Measurements from ENCODE around the gene KLHL5. TPM values are rescaled to one million over a fixed set of nuclear protein-coding genes. Genes with fewer than 3 reads are reported as not detected.
"Not testable (repeated sequence)": the region's sequence is repeated elsewhere in the genome, so short reads cannot be mapped to it uniquely, and the experiment has no call there.

Gene KLHL5
- total RNA-seq, 2 experiments from 2014 or later: 36.6 to 36.7 TPM

DNA sequence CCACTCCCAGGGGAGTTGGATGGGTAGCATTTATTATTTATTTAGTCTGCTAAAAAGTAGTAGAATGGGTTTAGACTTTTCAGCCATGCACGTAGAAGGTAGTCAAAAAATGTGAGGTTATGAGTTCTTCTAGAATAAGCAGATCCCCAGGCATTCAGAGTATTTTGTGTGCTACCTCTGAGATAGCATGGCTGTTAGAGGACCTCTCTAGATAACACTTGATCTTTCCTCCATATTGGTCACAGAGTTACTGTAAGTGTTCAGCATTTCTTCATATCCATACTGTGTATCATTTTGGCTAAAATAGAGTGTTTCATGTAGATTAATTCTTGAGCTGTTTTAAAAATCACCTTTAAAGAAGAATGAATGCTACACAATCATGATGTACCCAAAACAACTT is 58.4 kb downstream of the KLHL5 start:
- no peak overlapping the region for H3K27ac Mint-ChIP-seq

DNA sequence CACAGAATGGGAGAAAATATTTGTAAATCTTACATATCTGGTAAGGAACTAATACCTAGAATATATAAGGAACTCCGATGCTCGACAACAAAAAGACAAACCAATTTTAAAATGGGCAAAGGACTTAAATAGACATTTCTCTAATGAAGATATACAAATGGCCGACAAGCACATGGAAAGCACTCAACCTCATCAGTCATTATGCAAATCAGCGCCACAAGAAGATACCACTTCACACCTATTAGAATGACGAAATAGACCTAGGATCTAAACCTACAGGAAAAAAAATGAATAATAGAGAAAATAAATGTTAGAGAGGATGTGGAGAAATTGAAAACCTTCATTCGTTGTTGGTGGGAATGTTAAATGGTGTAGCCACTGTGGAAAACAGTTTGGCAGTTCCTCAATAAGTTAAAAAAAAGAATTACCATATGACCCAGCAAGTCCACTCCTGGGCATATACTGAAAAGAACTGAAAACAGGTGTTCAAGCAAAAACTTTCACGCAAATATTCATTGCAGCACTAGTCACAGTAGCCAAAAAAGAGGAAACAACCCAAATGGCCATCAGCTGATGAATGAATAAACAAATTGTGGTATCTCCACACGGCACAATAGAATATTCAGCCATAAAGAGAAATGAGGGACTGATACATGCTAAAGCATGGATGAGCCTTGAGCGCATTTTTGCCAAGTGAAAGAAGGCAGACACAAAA is 63.0 kb downstream of the KLHL5 start:
- Mint-ChIP-seq H3K27me3 (no peaks in the 10 kb centered on the region), H3K36me3 (ENCODE audit: low read depth) (peaks cover 43% of the 10 kb centered on the region)

More for the DNA sequence above, 58.4 kb downstream of the KLHL5 start:
- ChIA-PET CTCF (no interaction called here), POLR2A (no interaction called here)
- Mint-ChIP-seq H3K9me3 (peaks cover 9% of the 10 kb centered on the region), H3K27me3 (no peaks in the 10 kb centered on the region), H3K4me1 (peaks cover 23% of the 10 kb centered on the region), H3K4me3 (no peak overlapping the region), H3K36me3 (ENCODE audit: low read depth) (peaks cover 70% of the 10 kb centered on the region)
- no peak for DNase-seq

DNA sequence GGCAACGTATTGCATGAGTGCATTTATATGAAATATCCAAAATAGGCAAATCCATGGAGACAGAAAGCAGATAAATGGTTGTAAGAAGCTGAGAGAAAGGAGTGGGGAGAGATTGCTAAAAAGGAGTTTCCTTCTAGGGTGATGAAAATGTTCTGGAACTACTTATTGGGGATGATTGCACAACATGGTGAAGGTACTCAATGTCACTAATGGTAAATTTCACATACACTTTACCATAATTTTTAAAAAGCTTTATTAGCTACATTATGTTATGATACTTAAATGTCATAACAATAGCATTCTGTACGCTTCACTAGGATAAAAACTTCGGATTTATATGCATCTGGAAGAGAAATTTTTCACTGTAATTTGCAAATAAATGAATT is 63.6 kb downstream of the KLHL5 start:
- CTCF ChIA-PET: interaction anchor here (1.4 kb wide), 1 partner anchor 9 kb away, joined by 3 read pairs; no protein-coding TSS in a partner anchor
- H3K27ac Mint-ChIP-seq: no peak overlapping the region
- no peaks in the 10 kb centered on the region for H3K27me3 Mint-ChIP-seq
- POLR2A ChIA-PET: interaction anchor here (0.6 kb wide), 1 partner anchor 271 kb away, joined by 3 read pairs; no protein-coding TSS in a partner anchor
- DNase-seq: no peak
- peaks cover 2% of the 10 kb centered on the region for H3K9me3 Mint-ChIP-seq
- H3K4me3 Mint-ChIP-seq: no peak overlapping the region
- H3K4me1 Mint-ChIP-seq: no peaks in the 10 kb centered on the region
- H3K36me3 Mint-ChIP-seq (ENCODE audit: low read depth): peaks cover 37% of the 10 kb centered on the region

More for the DNA sequence above, 63.0 kb downstream of the KLHL5 start:
- H3K4me3 Mint-ChIP-seq: no peak overlapping the region
- ChIA-PET POLR2A (interaction anchor here (0.6 kb wide), 1 partner anchor 272 kb away, joined by 3 read pairs; no protein-coding TSS in a partner anchor), CTCF (interaction anchor here (1.2 kb wide), 1 partner anchor 10 kb away, joined by 3 read pairs; no protein-coding TSS in a partner anchor)
- no peaks in the 10 kb centered on the region for H3K4me1 Mint-ChIP-seq
- DNase-seq: no peak
- peaks cover 2% of the 10 kb centered on the region for H3K9me3 Mint-ChIP-seq
- no peak overlapping the region for H3K27ac Mint-ChIP-seq

DNA sequence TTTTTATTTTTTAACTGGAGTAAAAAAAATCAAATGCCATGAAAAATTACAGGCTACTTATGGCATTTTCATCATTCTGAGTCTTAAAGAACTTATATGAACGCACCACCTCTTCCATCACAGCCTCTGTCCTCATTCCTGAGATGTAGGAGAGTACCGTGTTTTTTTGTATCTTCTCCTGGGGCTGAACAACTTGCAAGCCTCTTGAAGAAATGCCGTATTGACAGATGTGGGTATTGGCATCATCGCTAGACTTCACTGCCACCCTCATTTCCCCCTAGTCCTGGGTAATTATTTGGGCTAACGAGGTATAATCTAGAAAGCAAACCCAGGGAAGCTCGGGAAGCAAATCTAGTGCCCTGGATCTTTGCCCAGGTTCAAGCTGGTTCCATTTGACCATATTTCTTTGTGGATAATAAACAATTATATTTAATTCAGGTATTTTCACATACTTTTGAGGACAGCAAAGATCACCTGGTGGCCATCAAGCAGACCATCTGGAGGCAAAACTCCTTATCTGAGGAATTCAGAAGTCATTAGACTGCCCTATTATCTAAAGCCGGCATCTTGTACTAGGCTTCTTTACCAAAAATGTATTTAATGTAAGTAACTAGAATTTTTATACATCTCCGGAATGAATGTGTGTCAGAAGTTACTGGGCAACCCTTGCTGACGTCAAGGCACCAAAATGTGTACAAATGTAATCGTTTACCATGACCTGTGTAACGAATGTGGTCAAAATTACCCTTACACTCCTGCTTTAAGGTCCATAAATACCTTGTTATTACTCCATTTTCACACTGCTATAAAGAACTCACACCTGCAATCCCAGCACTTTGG is 64.4 kb downstream of the KLHL5 start:
- H3K4me3 Mint-ChIP-seq: no peak overlapping the region
- ChIA-PET POLR2A (no interaction called here), CTCF (interaction anchor here (1.4 kb wide), 1 partner anchor 9 kb away, joined by 3 read pairs; no protein-coding TSS in a partner anchor)
- H3K27me3 Mint-ChIP-seq: no peaks in the 10 kb centered on the region
- no peak overlapping the region for H3K27ac Mint-ChIP-seq
- peaks cover 31% of the 10 kb centered on the region for H3K36me3 Mint-ChIP-seq (ENCODE audit: low read depth)
- H3K4me1 Mint-ChIP-seq: no peaks in the 10 kb centered on the region
- no peak for DNase-seq
- H3K9me3 Mint-ChIP-seq: peaks cover 2% of the 10 kb centered on the region

DNA sequence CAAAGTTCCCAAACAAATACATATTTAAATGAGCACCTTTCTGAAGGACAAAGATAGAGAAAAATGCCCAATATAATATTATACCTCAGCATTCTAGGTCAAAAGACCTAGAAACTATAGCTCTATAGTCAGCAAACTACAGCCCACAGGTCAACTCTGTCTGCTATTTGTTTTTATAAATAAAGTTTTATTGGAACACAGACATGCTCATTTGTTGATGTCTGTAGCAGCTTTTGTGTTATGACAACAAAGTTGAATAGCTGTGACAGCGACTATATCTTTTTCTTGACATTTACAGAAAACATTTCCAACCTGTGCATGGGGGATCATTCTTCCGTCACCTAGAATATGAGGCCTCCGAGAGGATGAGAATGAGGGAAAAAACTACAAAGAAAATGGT is 71.6 kb downstream of the KLHL5 start:
- no peak for DNase-seq
- H3K9me3 Mint-ChIP-seq: no peaks in the 10 kb centered on the region
- H3K27me3 Mint-ChIP-seq: no peaks in the 10 kb centered on the region
- ChIA-PET CTCF (interaction anchor here (0.6 to 6.4 kb wide), 14 partner anchors 14 to 865 kb away, joined by 3 to 113 read pairs (median 10); no protein-coding TSS in a partner anchor), POLR2A (interaction anchor here (1.0 kb wide), 1 partner anchor 231 kb away, joined by 4 read pairs; no protein-coding TSS in a partner anchor)
- peaks cover 9% of the 10 kb centered on the region for H3K36me3 Mint-ChIP-seq (ENCODE audit: low read depth)
- H3K4me3 Mint-ChIP-seq: no peak overlapping the region
- no peak overlapping the region for H3K27ac Mint-ChIP-seq
- H3K4me1 Mint-ChIP-seq: peaks cover 15% of the 10 kb centered on the region

DNA sequence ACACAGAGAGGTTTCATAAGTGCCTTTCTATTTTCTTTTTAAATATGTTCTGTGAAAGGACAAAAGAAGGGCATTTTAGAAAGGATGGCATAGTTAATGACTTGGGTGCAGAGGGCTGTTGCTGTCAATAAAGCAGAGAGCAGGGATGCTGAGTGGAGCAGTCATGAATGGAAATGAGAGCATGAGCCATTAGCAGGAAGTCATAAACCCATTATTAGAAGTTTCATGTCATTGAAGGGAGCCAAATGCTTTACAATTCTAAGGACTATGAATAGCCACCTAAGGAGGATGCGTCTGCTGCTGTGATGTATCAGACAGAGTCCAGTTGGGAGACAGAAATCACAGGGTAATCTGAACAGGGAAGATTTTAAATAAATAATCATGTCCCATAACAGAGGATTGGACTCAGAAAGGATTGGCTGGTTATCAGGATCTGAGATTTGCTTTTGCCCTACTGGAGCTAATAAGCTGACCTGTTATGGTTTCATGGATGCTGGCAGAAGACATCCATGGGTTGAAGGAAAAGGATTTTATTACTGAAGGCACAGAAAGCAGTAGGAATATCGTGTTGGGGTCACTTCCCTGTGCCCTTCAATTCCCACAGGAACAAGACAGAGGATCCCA is 72.8 kb downstream of the KLHL5 start:
- no peak overlapping the region for H3K27ac Mint-ChIP-seq
- no peak for DNase-seq
- no peaks in the 10 kb centered on the region for H3K9me3 Mint-ChIP-seq
- no peaks in the 10 kb centered on the region for H3K27me3 Mint-ChIP-seq
- ChIA-PET POLR2A (interaction anchor here (0.6 to 1.0 kb wide), 2 partner anchors 232 to 279 kb away, joined by 3 to 4 read pairs; no protein-coding TSS in a partner anchor), CTCF (interaction anchor here (0.6 to 6.4 kb wide), 39 partner anchors 9 to 375 kb away, joined by 3 to 113 read pairs (median 4); no protein-coding TSS in a partner anchor)
- peaks cover 15% of the 10 kb centered on the region for H3K4me1 Mint-ChIP-seq
- H3K4me3 Mint-ChIP-seq: no peak overlapping the region
- H3K36me3 Mint-ChIP-seq (ENCODE audit: low read depth): peaks cover 4% of the 10 kb centered on the region

DNA sequence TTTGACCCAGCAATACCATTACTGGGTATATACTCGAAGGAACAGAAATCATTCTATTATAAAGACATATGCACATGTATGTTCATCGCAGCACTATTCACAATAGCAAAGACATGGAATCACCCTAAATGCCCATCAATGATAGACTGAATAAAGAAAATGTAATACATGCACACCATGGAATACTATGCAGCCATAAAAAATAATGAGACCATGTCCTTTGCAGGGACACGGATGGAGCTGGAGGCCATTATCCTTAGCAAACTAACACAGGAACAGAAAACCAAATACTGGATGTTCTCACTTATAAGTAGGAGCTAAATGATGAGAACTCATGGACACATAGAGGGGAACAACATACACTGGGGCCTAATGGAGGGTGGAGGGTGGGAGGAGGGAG is 76.2 kb downstream of the KLHL5 start:
- CTCF ChIA-PET: interaction anchor here (1.0 to 2.0 kb wide), 3 partner anchors 34 to 236 kb away, joined by 3 to 8 read pairs (median 3); no protein-coding TSS in a partner anchor
- H3K27ac Mint-ChIP-seq; H3K4me3 Mint-ChIP-seq; POLR2A ChIA-PET; H3K9me3 Mint-ChIP-seq; H3K27me3 Mint-ChIP-seq; H3K36me3 Mint-ChIP-seq (ENCODE audit: low read depth); DNase-seq: not testable (repeated sequence)
- peaks cover 15% of the 10 kb centered on the region for H3K4me1 Mint-ChIP-seq

DNA sequence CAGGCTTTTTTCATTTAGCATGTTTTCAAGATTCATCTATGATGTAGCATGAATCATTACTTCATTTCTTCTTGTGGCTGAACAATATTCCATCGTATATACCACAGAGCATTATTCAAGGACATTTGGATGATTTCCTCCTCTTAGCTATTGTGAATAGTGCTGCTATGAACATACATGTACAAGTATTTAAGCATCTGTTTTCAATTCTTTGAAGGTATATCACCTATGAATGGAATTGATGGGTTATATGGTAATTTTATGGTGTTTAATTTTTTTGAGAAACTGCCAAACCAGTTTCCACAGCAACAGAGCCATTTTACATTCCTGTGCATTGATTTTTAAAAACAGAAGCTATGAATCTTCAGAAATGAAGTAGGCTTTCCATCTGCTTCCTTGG is 84.2 kb downstream of the KLHL5 start:
- Mint-ChIP-seq H3K4me3 (no peak overlapping the region), H3K4me1 (peaks cover 4% of the 10 kb centered on the region), H3K36me3 (ENCODE audit: low read depth) (no peaks in the 10 kb centered on the region), H3K9me3 (no peaks in the 10 kb centered on the region), H3K27me3 (no peaks in the 10 kb centered on the region), H3K27ac (no peak overlapping the region)
- DNase-seq: no peak
- ChIA-PET CTCF (interaction anchor here (0.7 to 2.0 kb wide), 3 partner anchors 11 to 243 kb away, joined by 3 to 5 read pairs (median 4); no protein-coding TSS in a partner anchor), POLR2A (no interaction called here)

DNA sequence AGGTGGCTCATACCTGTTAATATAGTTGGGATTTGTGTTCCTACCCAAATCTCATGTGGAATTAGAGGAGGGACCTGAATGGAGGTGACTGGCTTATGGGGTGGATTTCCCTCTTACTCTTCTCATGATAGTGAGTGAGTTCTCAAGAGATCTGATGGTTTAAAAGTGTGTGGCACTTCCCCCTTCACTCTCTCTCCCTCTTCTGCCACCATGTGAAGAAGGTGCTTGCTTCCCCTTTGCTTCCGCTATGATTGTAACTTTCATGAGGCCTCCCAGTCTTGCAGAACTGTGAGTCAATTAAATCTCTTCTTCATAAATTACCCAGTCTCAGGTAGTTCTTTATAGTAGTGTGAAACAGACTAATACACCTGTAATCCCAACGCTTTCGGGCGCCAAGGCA is 92.0 kb downstream of the KLHL5 start:
- Mint-ChIP-seq H3K4me3 (no peak overlapping the region), H3K27me3 (no peaks in the 10 kb centered on the region), H3K9me3 (no peaks in the 10 kb centered on the region), H3K36me3 (ENCODE audit: low read depth) (no peaks in the 10 kb centered on the region), H3K4me1 (peaks cover 4% of the 10 kb centered on the region), H3K27ac (no peak overlapping the region)
- ChIA-PET POLR2A (no interaction called here), CTCF (no interaction called here)
- DNase-seq: no peak

DNA sequence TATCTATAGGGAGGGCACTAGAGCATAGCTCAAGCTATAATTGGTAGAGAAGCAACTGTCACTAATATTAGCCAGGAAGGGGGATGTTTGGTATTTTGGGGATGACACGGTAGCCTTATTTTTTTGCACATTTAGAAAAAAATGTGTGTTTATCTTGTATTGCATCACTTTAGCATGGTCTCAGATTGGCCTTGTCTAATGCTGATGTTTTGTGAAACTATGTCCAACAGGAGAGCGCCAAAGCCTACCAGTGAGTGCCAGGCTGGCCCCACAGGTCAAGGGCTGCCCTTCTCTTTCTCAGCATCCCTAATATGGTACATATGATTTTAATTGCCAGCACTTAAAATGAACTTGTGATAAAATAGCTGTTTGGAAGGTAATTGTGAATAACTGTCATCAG is 95.5 kb downstream of the KLHL5 start:
- Mint-ChIP-seq H3K27ac (no peak overlapping the region), H3K4me3 (no peak overlapping the region), H3K27me3 (no peaks in the 10 kb centered on the region), H3K9me3 (no peaks in the 10 kb centered on the region), H3K4me1 (no peaks in the 10 kb centered on the region), H3K36me3 (ENCODE audit: low read depth) (no peaks in the 10 kb centered on the region)
- ChIA-PET CTCF (interaction anchor here (0.9 kb wide), 1 partner anchor 314 kb away, joined by 3 read pairs; no protein-coding TSS in a partner anchor), POLR2A (no interaction called here)
- no peak for DNase-seq

DNA sequence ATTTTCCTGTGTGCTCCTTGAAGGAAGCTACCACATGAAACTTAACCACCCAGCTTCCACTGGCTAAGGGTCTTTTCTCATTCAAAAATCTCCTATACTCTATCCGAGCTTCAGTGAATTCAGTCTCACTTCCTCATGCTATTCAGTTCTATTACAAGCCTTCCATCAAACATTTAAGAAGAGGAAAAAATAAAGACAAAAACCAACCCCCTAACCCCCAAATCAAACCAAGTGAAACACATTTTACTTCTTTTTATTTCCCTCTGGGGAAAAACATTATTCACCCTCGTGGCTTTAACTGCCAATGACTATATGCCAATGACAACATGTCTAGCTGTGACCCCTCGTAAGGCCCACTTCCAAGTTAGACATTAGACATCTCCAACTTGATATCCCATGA is 104.1 kb downstream of the KLHL5 start:
- Mint-ChIP-seq H3K27ac (no peak overlapping the region), H3K36me3 (ENCODE audit: low read depth) (no peaks in the 10 kb centered on the region), H3K4me1 (peaks cover 2% of the 10 kb centered on the region), H3K4me3 (no peak overlapping the region), H3K27me3 (peaks cover 6% of the 10 kb centered on the region), H3K9me3 (peaks cover 5% of the 10 kb centered on the region)
- CTCF ChIA-PET: no interaction called here
- POLR2A ChIA-PET: no interaction called here
- DNase-seq: no peak

DNA sequence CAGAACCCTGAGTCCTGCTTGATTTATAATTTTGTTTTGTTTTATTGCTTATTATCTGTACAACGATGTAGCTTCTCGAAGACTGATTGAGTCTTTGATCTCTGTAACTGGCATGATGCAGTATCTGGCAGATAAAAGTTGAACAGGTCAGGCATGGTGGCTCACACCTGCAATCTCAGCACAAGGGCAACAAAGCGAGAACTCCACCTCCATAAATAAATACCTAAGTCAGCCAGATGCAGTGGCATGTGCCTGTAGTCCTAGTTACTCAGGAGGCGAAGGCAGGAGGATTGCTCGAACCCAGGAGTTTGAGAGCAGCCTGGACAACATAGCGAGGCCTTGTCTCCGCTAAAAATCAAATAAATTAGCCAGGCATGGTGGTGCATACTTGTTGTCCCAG is 104.6 kb downstream of the KLHL5 start:
- DNase-seq: no peak
- Mint-ChIP-seq H3K36me3 (ENCODE audit: low read depth) (no peaks in the 10 kb centered on the region), H3K4me3 (no peak overlapping the region), H3K9me3 (peaks cover 5% of the 10 kb centered on the region), H3K27me3 (peaks cover 6% of the 10 kb centered on the region), H3K4me1 (peaks cover 2% of the 10 kb centered on the region), H3K27ac (no peak overlapping the region)
- ChIA-PET CTCF (interaction anchor here (0.5 kb wide), 1 partner anchor 36 kb away, joined by 4 read pairs; no protein-coding TSS in a partner anchor), POLR2A (no interaction called here)

Measured in activated CD4-positive, alpha-beta memory T cell treated with anti-CD3 and anti-CD28 coated beads, Interleukin-2, amount 10 ng/mL, durations not matched to agents 7 days and 5 days (primary cell).